HG03520 (cell line): ENCODE data around the gene CUEDC2.

Experiments used
- ATAC-seq: cut with Tn5 transposase; IDR thresholded peaks from one replicate; pipeline ENCODE4 v1.9.1; 2021; ENCODE audit warnings: mild to moderate bottlenecking, moderate library complexity; ENCODE audit not compliant: unreplicated experiment

CUEDC2 gene

GRCh38 chr10:102399217-102400021 is 33.0 kb downstream of the CUEDC2 start:
- ATAC-seq: peak; percentile 46

GRCh38 chr10:102398172-102399020 is 34.0 kb downstream of the CUEDC2 start:
- no peak for ATAC-seq

GRCh38 chr10:102397222-102398171 is 34.9 kb downstream of the CUEDC2 start:
- ATAC-seq: no peak

- no peak for ATAC-seq
These were observed 35.6 kb downstream of the CUEDC2 start for GRCh38 chr10:102396730-102397151.

GRCh38 chr10:102396317-102396650 is 36.1 kb downstream of the CUEDC2 start:
- ATAC-seq: no peak

GRCh38 chr10:102395400-102396316 is 36.7 kb downstream of the CUEDC2 start, which contains the start of gene NFKB2:
Gene NFKB2, plus strand, starts transcription at chr10:102395705. Its CDS starts 255 bp downstream, at chr10:102395960.
- ATAC-seq: no peak

GRCh38 chr10:102394801-102395399 is 37.5 kb downstream of the CUEDC2 start:
- ATAC-seq: no peak

GRCh38 chr10:102394079-102394800 is 38.1 kb downstream of the CUEDC2 start:
- peak; percentile 76 for ATAC-seq

GRCh38 chr10:102393411-102394078 is 38.8 kb downstream of the CUEDC2 start:
- no peak for ATAC-seq

- ATAC-seq: no peak
These were observed 40.1 kb downstream of the CUEDC2 start for GRCh38 chr10:102392306-102392705.

- ATAC-seq: no peak
These were observed 42.5 kb downstream of the CUEDC2 start for GRCh38 chr10:102389894-102390293.

GRCh38 chr10:102384606-102385429 is 47.6 kb downstream of the CUEDC2 start:
- no peak for ATAC-seq

GRCh38 chr10:102384053-102384452 is 48.3 kb downstream of the CUEDC2 start:
- no peak for ATAC-seq

- no peak for ATAC-seq
These were observed 49.5 kb downstream of the CUEDC2 start for GRCh38 chr10:102382871-102383270.

- ATAC-seq: no peak
These were observed 50.4 kb downstream of the CUEDC2 start for GRCh38 chr10:102381983-102382382.

GRCh38 chr10:102379383-102379782 is 53.0 kb downstream of the CUEDC2 start:
- ATAC-seq: no peak

- no peak for ATAC-seq
These were observed 55.5 kb downstream of the CUEDC2 start for GRCh38 chr10:102376901-102377300.
